HG03457 (cell line): ENCODE measurements around the gene UST.
"Not testable (repeated sequence)": the region's sequence is repeated elsewhere in the genome, so short reads cannot be mapped to it uniquely, and the experiment has no call there.

ENCODE experiments used
- ATAC-seq: cut with Tn5 transposase; IDR thresholded peaks from one replicate; pipeline ENCODE4 v1.9.1; 2021; ENCODE audit warnings: moderate number of reproducible peaks; ENCODE audit not compliant: unreplicated experiment

Gene UST

DNA sequence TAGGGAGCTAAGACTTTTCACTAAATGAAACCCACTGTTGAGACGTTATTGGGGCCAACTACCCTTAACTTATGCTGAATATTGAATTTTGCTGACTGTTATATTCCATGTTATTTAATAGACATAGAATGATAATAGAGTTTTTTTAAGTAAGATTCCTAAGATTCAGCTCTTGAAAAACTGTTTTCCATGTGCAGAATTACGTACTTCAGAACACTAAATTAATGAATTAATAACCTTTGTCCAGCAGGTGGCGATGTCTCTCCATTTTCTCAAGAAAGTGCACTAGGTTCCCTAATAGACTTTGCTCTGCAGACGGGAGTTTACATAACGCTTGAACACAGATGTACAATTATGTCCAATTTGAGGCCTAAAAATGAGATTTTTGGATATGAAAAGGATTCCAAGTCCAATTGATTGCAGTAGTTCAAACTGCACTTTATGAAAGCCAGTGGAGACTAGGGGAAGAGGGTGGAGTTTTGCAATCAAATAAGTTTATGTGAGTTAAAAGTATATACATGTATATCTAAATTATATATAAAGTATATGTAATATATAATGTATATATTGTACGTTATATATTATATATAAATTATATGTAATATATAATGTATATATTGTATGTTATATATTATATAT, 282.1 kb downstream of the UST start:
- no peak for ATAC-seq

DNA sequence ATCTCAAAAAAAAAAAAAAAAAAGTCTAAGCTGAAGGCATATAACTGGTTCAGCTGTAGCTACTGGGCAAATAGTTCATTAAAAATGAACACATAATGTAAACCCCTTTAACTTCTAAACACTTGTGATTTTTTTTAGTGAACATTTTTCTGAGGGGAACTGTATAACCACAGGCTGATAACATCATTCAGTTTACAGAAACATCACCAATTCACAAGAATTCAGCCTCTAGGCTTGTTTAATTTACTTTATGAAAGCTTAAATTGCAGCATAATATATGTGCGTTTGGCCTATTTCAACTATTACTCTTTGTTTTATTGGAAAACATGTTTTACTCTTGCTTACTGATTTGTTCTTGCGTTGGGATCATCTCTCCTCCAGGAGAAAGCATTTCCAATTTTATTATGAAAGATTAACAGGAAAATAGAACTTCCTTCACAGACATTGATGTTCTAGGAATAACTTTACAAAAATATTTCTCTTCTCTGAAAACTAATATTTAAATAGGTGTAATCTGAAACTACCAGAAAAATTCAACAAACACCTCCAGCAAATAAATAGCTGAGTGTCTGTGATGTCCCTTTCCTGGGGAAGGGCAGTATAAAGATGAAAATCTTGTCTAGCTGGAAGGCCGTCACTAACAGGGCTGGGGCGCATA, 284.5 kb downstream of the UST start:
- no peak for ATAC-seq

DNA sequence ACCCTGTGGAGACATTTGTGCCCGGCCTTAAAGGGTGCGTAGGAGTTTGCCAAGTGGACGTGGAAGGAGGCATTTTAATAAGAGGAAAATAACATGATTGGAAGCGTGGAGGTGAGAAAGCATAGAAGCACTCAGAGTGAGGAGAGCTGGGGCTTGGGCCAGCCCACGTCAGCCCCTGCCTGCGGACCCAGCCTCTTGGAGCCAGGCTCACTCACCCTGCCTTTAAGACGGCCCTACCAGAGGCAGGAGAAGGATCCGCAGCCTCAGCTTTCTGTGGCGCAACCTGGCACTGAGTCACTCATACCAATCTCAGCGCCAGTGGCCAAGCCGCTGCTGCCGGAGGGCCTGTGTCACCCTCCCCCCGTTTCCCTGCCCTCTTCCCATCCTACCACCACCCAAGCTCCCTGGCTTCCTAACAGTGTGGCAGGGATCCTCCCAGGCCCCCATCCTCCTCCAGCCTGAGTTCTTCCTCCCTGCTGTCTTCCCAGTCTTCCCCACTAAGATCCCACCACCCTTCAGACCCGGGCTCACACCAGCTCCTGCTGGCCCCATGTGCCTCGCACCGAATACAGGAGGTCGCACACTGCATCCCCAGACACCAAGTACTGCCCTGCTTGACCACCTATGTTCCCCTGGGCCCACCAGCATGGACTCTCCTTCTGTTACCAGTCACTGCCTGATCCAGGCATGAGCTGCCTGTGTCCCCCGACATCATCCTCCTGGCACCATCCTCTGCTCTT, 285.2 kb downstream of the UST start:
- ATAC-seq, result no peak

DNA sequence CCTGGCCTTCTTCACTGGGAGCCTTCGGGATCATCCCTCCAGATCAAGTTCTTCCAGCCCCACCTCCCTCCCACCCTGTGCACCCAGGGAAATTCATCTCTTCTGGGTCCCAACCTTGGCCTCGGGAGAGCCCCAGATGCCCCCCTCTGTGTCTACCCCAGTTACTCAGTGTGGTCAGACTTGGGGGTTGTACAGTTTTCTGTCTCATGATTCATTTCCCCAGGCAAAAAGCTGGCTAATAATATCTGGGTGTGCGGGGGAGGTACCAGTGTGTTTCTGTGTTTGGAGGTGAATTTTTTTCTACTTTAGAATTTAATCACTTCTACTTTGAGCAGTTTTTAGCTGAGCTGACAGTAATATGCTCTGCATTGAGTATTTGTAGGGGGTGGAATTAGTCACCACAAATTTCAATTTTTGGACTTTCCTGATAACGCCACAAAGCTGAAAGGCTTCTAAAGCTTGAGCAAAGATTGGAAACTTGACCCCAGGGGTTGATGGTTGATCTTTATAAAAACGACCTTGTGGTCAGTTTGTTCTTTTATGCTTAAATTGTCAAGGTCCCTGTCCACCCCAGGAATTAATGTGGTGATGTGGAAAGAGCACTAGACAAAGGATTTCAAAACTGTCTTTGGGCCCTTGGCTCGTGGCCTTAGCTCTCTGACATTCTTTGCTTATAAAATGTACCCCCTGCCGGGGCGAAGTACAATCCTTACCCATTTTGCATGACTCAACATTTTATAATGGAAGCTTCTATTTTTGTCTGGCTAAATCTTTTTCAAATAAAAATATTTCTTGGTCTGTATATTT, 286.0 kb downstream of the UST start:
- peak; percentile 66 for ATAC-seq

DNA sequence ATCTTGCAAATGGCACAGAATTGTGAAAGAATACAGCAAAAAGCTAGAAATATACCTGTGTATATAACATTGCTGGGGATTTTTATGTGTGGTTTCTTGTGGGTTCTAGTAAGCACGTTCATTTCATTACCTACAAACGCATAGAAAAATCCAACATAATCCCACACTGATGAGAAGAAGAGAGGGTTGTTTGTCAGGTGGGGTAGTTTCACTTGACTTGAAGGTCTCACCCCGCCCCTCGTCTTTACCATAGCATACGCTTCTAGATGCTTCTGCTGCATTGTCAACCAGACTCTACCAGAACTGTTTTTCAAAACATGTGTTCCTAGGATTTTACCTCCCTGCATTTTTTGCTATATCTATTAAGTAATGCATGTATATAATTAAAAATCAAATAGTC, 286.6 kb downstream of the UST start:
- ATAC-seq, result no peak

DNA sequence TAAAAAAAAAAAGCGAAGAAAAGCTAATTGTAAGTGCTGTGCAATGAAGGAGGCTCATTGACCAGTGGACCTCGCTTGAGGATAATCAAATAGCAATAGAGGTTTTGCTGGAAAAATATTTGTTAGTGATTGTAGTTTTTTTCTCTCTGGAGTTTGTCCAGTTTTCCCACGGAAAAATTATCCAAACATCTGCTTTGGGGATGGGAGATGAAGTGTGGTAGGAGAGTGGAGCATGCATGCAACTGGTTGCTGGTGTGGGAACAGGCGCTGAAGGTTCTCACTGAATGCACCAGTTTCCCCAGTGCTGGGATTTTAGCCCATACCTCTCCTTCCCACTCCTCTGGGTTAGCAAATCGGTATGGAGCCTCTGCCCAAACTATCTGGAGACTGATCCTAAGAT, 288.9 kb downstream of the UST start:
- no peak for ATAC-seq

DNA sequence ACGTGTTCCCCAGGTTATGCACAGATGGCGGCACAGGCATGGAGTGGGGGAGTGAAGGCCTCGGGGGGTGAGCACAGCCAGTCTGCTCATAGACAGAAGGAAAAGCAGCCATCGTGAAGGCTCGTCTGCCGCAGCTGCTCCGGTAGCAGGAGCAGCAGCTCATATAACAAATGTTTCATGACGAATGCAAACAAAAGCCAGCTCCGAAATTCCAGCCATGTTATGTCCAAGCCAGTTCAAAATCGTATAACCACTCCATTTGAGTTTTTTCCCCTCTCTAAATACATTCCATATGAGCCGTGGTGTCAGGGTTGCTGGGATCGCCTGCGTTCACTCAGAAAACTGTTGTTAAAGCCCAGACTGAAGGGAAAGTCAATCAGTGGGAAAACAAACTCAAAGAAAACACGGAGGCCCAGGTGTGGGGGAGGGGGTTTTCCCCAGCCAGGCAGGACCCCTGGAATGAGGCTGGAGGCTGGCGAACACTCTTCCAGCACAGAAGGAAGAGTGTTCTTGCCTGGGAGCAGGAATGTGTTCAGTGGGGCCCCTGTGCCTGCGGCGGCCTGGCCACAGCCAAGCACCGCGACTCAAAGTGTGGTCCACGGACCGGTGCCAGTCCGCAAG, 290.3 kb downstream of the UST start:
- no peak for ATAC-seq

DNA sequence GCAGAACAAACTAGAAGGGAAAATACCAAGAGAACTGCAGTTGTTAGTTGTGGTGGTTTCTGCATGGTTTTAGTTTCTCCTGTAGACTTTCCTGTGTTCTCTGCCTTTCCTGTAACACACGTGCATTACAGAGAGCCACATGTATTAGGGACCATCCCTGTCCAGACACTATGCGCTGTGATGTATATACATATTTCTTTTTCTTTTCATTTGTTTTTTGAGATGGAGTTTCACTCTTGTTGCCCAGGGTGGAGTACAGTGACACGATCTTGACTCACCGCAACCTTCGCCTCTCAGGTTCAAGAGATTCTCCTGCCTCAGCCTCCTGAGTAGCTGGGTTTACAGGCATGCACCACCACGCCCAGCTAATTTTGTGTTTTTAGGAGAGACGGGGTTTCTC, 292.2 kb downstream of the UST start:
- ATAC-seq, result not testable (repeated sequence)

DNA sequence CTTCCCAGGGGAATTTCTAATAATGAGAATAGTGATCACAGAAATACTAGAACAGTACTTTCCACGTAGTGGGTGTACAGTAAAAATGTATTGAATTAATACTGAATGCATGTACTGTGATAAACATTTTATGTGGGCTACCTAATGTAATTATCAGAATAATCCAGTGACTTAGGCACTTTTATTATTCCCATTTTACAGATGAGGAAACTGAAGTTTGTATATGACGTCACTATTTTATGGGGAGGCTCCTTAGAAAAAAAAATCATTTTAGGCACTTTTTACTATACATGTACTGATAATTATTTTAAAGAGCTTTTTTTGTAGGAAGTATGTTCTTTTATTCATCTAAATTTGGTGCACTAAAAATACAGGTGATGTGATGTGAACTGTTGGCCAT, 295.1 kb downstream of the UST start:
- ATAC-seq, result no peak

DNA sequence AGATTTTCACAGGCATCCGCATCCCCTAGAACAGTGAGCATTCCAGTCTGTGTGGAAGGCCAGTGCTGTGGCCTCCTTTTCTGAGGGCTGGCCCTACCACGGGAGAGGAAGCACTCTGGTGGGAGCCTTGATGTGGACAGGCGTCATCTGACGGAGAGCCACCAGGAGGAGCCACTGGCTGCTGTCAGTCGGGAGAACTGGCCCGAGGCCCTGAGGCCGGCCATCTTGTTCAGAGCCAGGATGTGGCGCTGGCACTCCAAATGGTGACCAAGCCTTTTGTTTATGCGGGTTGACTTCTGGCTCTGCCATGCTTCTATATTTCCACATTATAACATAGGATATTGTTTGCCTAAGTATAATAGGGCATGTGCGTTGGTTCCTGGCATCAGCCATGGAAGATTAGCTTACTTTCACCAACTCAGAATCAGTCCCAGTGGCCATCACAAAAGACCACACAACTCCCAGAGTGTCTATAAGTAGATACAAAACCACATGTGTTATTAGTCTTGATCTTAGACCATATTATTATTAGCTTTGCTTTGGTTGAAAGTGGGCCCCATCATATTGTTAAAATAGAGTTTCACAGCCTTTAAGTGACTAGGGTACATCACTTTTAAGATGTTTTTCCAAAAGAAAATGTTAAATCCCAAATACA, 296.8 kb downstream of the UST start:
- ATAC-seq, result no peak

DNA sequence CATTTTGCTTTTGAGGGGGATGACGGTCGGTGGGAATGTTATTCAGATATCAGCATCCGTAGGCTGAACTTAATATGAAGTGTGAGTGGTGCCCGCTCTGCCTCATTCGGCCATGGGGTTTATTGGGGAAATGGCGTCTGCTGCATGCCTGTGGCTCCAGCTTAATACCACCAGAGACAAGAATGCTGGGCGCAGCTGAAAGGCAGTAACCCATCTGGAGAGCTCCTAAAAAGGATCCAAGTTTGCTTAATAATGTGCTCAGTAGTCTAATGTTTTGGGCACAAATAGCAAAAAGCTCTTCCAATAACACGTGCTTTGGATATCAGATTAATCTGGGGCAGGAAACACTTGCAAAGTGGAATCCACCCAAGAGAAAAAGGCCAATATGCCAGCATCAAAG, 297.7 kb downstream of the UST start:
- no peak for ATAC-seq

DNA sequence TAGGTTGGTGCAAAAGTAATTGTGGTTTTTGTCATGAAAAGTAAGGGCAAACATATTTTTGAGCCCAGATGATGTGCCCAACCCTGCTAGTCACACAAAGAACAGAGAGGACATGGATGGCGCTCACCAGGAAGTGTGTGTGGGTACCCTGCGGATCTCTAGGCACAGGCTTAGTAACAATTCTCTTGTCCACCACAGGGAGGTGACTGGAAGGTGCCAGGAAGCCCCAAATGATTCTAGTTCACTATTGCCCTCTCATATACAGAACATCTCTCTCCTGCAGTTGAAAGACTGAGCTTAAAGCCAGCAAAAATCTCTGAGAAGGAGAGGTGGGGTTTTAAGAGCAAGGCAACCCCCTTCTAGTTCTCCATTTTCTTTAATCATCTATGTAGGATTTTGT, 298.6 kb downstream of the UST start:
- peak; percentile 54 for ATAC-seq

DNA sequence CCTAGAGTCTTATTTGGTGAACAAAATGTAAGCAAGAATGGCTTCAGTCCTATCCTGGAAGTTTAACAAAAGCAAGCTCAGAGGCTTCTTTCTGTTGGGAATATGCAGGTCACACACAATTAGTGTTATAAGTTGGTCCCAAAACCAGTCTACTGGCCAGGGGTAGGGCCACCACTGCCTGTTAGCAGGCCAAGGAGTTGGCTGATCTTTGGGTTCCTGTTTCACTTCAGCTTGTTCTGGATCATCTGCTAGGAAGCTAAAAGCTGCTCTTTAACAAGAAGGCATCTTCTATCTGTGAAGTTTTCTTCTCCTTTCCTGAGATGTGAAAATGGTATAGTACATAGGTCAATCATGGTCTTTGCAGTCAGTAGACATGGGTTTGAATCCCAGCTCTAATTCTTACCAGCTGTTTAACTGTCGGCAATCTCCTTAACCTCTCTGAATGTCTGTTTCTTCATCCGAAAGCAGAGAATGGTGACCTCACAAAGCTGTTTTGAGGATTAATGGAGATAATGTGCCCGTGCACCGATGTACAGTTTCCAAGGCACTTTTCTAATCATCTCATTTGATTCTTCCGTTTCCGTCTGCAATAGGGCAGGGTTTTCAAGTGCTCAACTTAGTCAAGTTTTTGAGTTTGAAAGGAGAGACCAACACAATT, 299.5 kb downstream of the UST start:
- ATAC-seq, result no peak

DNA sequence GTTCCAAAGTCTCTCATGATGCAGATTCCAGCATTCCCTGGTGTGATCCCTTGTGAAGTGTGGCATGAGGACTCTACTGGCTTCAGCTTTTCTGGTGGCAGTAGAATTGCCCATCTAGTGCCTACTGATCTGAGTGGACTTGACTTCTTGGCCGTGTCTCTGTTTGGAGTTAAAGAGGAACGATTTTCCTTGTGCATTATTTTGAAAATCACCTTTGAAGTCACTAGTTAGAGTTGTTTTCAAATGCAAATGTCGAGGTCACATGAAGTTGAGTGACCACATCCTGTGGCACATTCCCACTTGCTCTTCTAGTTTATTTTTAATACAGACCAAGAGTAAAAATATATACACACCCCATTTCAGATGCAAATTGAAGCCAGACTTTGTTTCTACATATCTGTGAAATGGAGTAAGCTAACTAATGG, 300.0 kb downstream of the UST start:
- ATAC-seq, result peak; percentile 59

DNA sequence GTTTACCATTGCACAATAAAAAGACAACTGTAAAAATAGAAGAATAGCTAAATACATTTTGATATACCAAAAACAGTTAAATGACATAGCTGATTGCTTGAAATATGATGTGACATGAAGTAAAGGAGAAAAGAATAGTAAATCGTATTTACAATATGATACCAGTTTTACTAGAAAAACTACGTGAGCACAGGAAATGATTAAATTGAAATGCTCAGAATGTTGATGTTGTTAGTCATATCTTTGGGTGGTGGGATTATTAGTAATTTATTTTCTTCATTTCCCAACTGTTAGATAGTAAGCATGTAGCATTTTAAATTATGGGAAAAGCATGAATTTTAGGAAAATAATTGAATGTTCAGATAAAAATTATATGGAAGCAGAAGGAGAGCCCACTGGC, 302.4 kb downstream of the UST start:
- no peak for ATAC-seq

DNA sequence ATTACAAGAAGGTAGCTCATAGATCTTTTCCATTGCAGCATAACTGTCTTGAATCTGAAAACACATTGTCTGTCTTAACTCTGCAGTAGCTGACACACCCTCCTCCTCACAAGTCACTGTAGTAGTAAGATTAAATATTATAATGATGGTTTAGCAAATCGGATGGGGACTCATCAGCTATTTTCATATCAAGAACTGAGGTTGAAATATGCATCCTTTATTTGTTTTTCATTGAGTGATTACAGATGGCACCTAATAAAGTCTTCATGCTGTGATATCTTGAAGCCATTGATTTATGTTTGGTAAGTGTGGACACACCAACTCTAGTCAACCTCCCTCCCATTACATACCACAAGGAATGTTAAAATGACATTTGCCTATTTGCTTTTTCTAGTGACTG, 303.3 kb downstream of the UST start:
- no peak for ATAC-seq

DNA sequence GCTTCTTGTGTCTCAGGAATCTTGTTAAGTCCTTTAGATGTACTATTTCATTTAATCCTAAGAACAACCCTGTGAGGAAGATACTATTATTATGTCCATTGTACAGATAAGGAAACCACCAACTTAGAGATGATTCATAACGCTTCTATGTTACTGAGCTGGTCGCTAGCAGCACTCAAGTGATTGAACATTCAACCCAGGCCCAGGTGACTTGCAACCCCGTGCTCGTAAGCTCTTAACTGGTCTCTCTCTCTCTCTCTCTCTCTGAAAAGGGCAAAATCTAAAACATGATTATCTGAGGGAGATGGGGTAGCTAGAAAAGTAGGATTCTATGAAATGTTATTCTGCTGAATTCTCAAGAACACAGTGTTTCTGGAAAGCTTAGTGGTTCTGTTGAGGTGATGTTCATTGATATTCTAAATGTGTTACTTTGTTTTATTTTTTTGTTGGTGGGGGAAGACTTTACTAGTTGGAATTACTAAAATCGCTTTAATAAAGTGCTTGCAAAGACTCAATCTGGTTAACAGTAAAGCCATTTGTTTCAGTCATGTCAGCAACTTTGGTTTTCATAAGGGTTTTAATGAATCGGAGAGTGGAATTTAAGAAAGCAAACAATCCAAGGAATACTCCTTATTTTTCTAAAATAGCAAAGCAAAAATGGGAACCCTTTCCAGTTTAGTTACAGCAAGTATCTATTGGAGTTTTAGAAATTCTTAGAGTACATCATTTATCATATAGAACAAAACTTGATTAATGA, 305.7 kb downstream of the UST start:
- no peak for ATAC-seq

DNA sequence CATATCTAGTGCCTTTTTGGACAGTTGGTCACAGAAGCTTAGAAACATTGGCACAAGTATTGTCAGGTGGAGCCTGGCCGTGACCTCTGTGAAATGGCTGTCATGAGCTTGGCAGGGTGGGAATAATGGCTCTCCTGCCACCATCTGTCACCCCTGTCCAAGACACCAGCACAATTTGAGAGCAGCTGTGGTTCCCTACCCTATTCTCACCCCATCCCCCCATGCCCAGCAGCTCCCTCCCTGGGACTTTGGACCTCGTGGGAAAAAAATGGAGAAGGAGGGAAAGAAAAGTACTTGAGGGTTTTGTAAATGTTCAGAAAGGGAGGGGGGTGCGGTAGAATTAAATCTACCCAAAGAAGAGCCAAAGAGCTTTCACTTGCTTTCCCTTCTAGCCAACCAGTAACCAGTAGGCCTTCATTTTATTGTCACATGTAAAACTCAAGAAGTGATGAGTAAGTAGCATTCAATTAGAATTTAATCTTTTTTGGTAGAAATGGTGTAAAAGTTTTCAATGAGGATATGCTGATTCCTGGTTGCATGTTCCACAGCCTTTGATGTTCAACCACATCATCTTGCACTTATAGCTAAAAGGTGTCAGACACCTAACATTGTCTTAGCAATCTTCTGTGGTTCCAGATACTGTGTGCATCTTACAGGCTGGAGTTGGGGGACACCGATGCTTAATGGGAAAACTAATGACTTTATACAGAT, 307.2 kb downstream of the UST start:
- ATAC-seq, result no peak
